Measurements from ENCODE around the gene CALCR.

GRCh38 chr7:93427107-93427506 is 147.4 kb downstream of the CALCR start:
- no peak for TF ChIP-seq PATZ1 (CRISPR knock-in tag; IDR thresholded peaks at IDR 0.05; ENCODE audit: borderline replicate concordance)
- no peak for TF ChIP-seq GLIS3 (CRISPR knock-in tag; IDR thresholded peaks at IDR 0.05)
- TF ChIP-seq ZNF565 (CRISPR knock-in tag; conservative IDR thresholded peaks at IDR 0.05; ENCODE audit: low read depth): no peak
- TF ChIP-seq POU6F1 (CRISPR knock-in tag; IDR thresholded peaks at IDR 0.05; ENCODE audit: borderline replicate concordance, low read depth): no peak
- no peak for TF ChIP-seq OSR1 (CRISPR knock-in tag; IDR thresholded peaks at IDR 0.05)
- TF ChIP-seq CREB5 (CRISPR knock-in tag; IDR thresholded peaks at IDR 0.05; ENCODE audit: low read depth): no peak
- no peak for TF ChIP-seq SNAI2 (CRISPR knock-in tag; IDR thresholded peaks at IDR 0.05)
